Hepatocyte (in vitro differentiated cells): Measurements from ENCODE around the gene RADIL. TPM values are rescaled to one million over a fixed set of nuclear protein-coding genes. Genes with fewer than 3 reads are reported as not detected.
"Not testable (repeated sequence)": the region's sequence is repeated elsewhere in the genome, so short reads cannot be mapped to it uniquely, and the experiment has no call there.

Experiments
- DNase-seq: peaks from one replicate; pipeline ENCODE4 v3.0.0-alpha.2; 2016; ENCODE audit warnings: low spot score
- H2AFZ ChIP-seq: fragments of 200-600 bp; sonication (generic); 2 replicates; pipeline ENCODE4 v1.6.0; 2016; ENCODE audit warnings: antibody characterized with exemption, mild to moderate bottlenecking
- H3K27ac ChIP-seq: fragments of 200-600 bp; sonication (generic); 2 replicates; pipeline ENCODE4 v1.5.1; 2016; ENCODE audit warnings: mild to moderate bottlenecking
- H3K27me3 ChIP-seq: fragments of 200-600 bp; sonication (generic); 2 replicates; pipeline ENCODE4 v1.6.1; 2016
- H3K36me3 ChIP-seq: fragments of 200-600 bp; sonication (generic); replicated peaks from 2 replicates; pipeline ENCODE4 v1.5.1; 2016; ENCODE audit warnings: low read depth; ENCODE audit not compliant: insufficient read depth
- H3K4me1 ChIP-seq: fragments of 200-600 bp; sonication (generic); 2 replicates; pipeline ENCODE4 v1.5.1; 2016; ENCODE audit warnings: mild to moderate bottlenecking, moderate library complexity; ENCODE audit not compliant: insufficient read depth
- H3K4me2 ChIP-seq: fragments of 200-600 bp; sonication (generic); 2 replicates; pipeline ENCODE4 v1.6.0; 2016
- H3K4me3 ChIP-seq: fragments of 200-600 bp; sonication (generic); 2 replicates; pipeline ENCODE4 v1.5.1; 2016; ENCODE audit warnings: mild to moderate bottlenecking
- H3K79me2 ChIP-seq: fragments of 200-600 bp; sonication (generic); 2 replicates; pipeline ENCODE4 v1.6.0; 2017; ENCODE audit warnings: mild to moderate bottlenecking
- H3K9me2 ChIP-seq: fragments of 200-600 bp; sonication (generic); replicated peaks from 2 replicates; pipeline ENCODE4 v1.6.0; 2017; ENCODE audit warnings: mild to moderate bottlenecking; ENCODE audit not compliant: insufficient read depth
- H3K9me3 ChIP-seq: fragments of 200-600 bp; sonication (generic); 2 replicates; pipeline ENCODE4 v1.5.1; 2016; ENCODE audit warnings: low read depth, mild to moderate bottlenecking
- H4K20me1 ChIP-seq: fragments of 200-600 bp; sonication (generic); 2 replicates; pipeline ENCODE4 v1.6.0; 2016; ENCODE audit warnings: mild to moderate bottlenecking; ENCODE audit not compliant: insufficient read depth, poor library complexity, severe bottlenecking
- EZH2 ChIP-seq: fragments of 200-600 bp; sonication (generic); IDR thresholded peaks from 2 replicates; pipeline ENCODE4 v1.6.1; 2016; ENCODE audit warnings: antibody characterized with exemption, mild to moderate bottlenecking, borderline replicate concordance
- EZH2phosphoT487 ChIP-seq: fragments of 200-600 bp; sonication (generic); IDR thresholded peaks from one replicate; pipeline ENCODE4 v1.6.1; 2018; ENCODE audit warnings: antibody characterized with exemption, mild to moderate bottlenecking, low read depth, moderate library complexity; ENCODE audit not compliant: unreplicated experiment, severe bottlenecking
- WGBS: methylation state at CpG from one replicate; pipeline ENCODE4 v1.1.6; 2016; ENCODE audit warnings: low lambda C conversion rate; ENCODE audit errors: missing lambda C conversion rate; 5-methylcytosine and 5-hydroxymethylcytosine counted together
- polyA plus RNA-seq: library from polyadenylated mRNA; unstranded; fragments of >200 nt; fragmentation: Nextera tagmentation; extraction: Ambion mirVana; gene quantifications from 2 replicates; pipeline ENCODE4 v1.2.1, GENCODE V29; 2016
- total RNA-seq: library from RNA; depleted of rRNA; stranded (reverse); fragments of >200 nt; gene quantifications from 2 replicates; pipeline ENCODE4 v1.2.3, GENCODE V29; 2014
- TF ChIP-seq, protein P1 (sequence below): fragments of 200-600 bp; sonication (generic); IDR thresholded peaks from 2 replicates; pipeline ENCODE4 v1.5.1; 2016; ENCODE audit warnings: antibody characterized with exemption, mild to moderate bottlenecking; ENCODE audit not compliant: poor library complexity

Gene RADIL
- total and polyA plus RNA-seq, 2 experiments from 2014 or later = 0.53 to 0.60 TPM

DNA sequence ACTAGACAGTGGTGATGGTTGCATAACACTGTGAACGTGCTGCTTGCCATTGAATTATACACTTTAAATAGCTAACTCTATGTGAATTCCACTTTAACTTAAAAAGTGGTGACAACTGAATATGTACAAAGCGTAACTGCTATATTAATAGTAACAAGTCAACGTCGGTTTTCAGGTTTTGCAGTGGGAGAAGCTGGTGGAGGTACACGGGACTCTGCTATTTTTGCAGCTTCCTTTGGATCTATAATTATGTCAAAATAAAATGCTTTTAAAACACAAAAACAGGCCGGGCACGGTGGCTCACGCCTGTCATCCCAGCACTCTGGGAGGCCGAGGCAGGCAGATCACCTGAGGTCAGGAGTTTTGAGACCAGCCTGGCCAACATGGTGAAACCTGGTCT lies 87.1 kb downstream of the RADIL start:
- Histone ChIP-seq H4K20me1 (no peaks in the 10 kb centered on the region), H2AFZ (no peak overlapping the region), H3K36me3 (no peaks in the 10 kb centered on the region), H3K4me1 (no peaks in the 10 kb centered on the region), H3K4me2 (no peak overlapping the region), H3K4me3 (no peak overlapping the region), H3K27ac (no peak overlapping the region), H3K27me3 (no peaks in the 10 kb centered on the region), H3K79me2 (no peaks in the 10 kb centered on the region), H3K9me3 (no peaks in the 10 kb centered on the region), H3K9me2 (no peaks in the 10 kb centered on the region)
- TF ChIP-seq, protein P1, sequence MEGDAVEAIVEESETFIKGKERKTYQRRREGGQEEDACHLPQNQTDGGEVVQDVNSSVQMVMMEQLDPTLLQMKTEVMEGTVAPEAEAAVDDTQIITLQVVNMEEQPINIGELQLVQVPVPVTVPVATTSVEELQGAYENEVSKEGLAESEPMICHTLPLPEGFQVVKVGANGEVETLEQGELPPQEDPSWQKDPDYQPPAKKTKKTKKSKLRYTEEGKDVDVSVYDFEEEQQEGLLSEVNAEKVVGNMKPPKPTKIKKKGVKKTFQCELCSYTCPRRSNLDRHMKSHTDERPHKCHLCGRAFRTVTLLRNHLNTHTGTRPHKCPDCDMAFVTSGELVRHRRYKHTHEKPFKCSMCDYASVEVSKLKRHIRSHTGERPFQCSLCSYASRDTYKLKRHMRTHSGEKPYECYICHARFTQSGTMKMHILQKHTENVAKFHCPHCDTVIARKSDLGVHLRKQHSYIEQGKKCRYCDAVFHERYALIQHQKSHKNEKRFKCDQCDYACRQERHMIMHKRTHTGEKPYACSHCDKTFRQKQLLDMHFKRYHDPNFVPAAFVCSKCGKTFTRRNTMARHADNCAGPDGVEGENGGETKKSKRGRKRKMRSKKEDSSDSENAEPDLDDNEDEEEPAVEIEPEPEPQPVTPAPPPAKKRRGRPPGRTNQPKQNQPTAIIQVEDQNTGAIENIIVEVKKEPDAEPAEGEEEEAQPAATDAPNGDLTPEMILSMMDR = no peak
- no peak for TF ChIP-seq EZH2phosphoT487
- no peak for TF ChIP-seq EZH2
- 96% methylated on average over 9 of the region's 9 CpGs for WGBS
- no peak for DNase-seq

DNA sequence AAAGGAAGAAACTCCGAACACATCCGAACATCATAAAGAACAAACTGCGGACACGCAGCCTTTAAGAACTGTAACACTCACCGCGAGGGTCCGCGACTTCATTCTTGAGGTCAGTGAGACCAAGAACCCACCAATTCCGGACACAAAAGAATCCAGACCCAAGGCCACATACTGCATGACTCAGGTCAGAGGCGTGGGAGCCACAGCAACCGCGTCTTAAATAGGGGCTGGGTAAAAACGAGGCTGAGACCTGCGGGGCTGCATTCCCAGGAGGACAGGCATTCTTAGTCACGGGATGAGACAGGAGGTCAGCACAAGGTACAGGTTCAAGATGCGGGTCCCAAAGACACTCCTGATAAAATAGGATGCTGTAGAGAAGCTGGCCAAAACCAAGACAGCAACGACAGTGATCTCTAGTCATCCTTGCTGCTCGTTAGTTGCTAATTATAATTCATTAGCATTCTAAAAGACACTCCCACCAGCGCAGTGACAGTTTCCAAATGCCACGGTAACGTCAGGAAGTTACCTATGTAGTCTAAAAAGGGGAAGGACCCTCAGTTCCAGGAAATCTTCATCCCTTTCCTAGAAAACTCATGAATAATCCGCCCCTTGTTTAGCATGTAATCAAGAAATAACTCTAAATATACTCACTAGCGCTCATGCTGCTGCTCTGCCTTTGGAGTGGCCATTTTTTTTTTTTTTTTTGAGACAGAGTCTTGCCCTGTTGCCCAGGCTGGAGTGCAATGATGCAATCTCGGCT lies 88.7 kb downstream of the RADIL start:
- TF ChIP-seq, protein P1 = no peak
- no peak for TF ChIP-seq EZH2phosphoT487
- Histone ChIP-seq H3K4me1 (no peaks in the 10 kb centered on the region), H3K27me3 (no peaks in the 10 kb centered on the region), H2AFZ (no peak overlapping the region), H3K27ac (no peak overlapping the region), H3K9me3 (no peaks in the 10 kb centered on the region), H3K4me3 (no peak overlapping the region), H3K4me2 (no peak overlapping the region), H3K36me3 (no peaks in the 10 kb centered on the region), H3K79me2 (no peaks in the 10 kb centered on the region), H4K20me1 (no peaks in the 10 kb centered on the region), H3K9me2 (no peaks in the 10 kb centered on the region)
- no peak for DNase-seq
- WGBS = 88% methylated on average over 24 of the region's 24 CpGs

DNA sequence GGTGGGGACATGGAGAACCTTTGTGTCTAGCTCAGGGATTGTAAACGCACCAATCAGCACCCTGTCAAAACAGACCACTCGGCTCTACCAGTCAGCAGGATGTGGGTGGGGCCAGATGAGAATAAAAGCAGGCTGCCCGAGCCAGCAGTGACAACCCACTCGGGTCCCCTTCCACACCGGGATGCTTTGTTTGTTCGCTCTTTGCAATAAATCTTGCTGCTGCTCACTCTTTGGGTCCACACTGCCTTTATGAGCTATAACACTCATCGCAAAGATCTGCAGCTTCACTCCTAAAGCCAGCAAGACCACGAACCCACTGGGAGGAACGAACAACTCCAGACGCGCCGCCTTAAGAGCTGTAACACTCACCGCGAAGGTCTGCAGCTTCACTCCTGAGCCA lies 89.3 kb downstream of the RADIL start:
- H3K27ac ChIP-seq = not testable (repeated sequence)
- WGBS = 87% methylated on average over 14 of the region's 14 CpGs

DNA sequence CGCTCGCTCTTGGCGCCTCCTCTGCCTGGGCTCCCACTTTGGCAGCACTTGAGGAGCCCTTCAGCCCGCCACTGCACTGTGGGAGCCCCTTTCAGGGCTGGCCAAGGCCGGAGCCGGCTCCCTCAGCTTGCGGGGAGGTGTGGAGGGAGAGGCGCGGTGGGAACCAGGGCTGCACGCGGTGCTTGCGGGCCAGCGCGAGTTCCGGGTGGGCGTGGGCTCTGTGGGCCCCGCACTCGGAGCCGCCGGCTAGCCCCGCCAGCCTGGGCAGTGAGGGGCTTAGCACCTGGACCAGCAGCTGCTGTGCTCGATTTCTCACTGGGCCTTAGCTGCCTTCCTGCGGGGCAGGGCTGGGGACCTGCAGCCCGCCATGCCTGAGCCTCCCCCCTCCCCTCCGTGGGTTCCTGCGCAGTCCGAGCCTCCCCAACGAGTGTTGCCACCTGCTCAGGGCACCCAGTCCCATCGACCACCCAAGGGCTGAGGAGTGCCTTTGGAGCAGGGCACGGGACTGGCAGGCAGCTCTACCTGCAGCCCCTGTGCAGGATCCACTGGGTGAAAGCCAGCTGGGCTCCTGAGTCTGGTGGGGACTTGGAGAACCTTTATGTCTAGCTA lies 90.0 kb downstream of the RADIL start:
- not testable (repeated sequence) for H3K4me2 ChIP-seq, H4K20me1 ChIP-seq
- 98% methylated on average over 23 of the region's 30 CpGs for WGBS

More for the DNA sequence above, 89.3 kb downstream of the RADIL start:
- H3K79me2 ChIP-seq, H3K36me3 ChIP-seq, H3K9me3 ChIP-seq, DNase-seq, H3K4me3 ChIP-seq, H2AFZ ChIP-seq, H3K4me1 ChIP-seq, H4K20me1 ChIP-seq, H3K9me2 ChIP-seq, H3K27me3 ChIP-seq, H3K4me2 ChIP-seq: not testable (repeated sequence)

More for the DNA sequence above, 90.0 kb downstream of the RADIL start:
- not testable (repeated sequence) for H3K4me3 ChIP-seq, H3K79me2 ChIP-seq, DNase-seq, H3K27me3 ChIP-seq, H2AFZ ChIP-seq, H3K9me3 ChIP-seq, H3K36me3 ChIP-seq, H3K9me2 ChIP-seq, H3K4me1 ChIP-seq, H3K27ac ChIP-seq
